NK-92 (cell line): ENCODE results near the gene ALG9.

Experiments
- DNase-seq: peaks from one replicate; lab custom pipeline; 2025; ENCODE audit not compliant: unreplicated experiment; lab: John Stamatoyannopoulos, UW

The ALG9 gene

GRCh38 chr11:111770581-111771134, 100.7 kb downstream of the ALG9 start:
- DNase-seq = no peak

GRCh38 chr11:111766834-111767142, 104.6 kb downstream of the ALG9 start:
- no peak for DNase-seq

GRCh38 chr11:111765984-111766833, 105.2 kb downstream of the ALG9 start, which contains the start of gene PPP2R1B:
TSS of gene PPP2R1B (minus strand) at chr11:111766389. CDS start at chr11:111766361, 28 bp downstream.
- peak; percentile 15 for DNase-seq

DNA sequence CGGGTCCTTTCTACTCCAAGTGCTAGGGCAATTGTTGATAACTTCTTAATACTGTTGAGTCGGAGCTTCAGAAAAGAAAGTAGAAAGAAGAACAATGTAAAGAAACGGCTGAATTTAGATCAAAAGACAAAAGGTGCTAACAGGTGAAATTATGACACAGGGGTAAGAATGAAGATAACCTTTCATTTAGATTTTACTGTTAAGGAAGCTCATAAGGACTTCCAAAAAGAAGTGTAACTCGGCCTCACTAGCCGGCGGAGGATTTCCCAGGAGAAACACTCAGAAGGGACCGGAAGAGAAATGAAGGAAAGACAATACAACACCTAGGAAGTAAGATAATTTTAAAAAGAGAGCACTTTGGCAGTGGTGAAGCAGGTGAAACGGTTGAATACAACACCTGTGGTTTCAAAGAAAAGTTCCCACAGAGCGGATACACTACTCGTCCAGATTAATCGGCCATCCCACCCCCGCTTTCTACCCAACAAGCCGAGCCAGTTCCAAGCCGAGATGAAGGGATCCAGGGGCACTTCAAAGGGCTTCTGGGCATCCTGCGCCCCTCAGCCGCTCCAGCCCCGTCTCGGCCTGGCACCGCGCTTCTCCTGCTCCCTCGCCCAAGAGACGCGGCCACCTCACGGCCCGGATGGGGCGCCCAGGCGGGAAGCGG, 105.9 kb downstream of the ALG9 start:
- no peak for DNase-seq

DNA sequence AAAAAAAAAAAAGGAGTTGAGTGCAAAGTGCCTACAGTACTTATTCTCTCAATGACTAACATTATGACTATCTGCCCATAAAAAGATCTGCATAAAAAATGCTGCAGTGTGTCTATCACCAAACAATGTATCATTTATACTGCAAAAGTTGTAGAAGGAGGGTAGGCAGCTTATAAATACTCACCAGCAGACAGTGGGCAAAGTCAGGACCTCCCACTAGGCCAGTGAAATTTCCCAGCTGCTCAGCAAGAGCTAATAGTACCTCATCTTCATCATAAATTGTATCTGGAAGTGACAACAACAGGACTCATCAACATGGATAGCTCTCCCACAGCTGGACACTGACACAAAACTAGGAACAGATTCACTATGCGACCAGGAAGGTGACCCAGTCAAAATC, 106.8 kb downstream of the ALG9 start:
- no peak for DNase-seq

GRCh38 chr11:111762981-111763643, 108.3 kb downstream of the ALG9 start:
- no peak for DNase-seq

- no peak for DNase-seq
These were observed 108.9 kb downstream of the ALG9 start for GRCh38 chr11:111762526-111762925.

GRCh38 chr11:111761036-111761435, 110.3 kb downstream of the ALG9 start:
- no peak for DNase-seq

- no peak for DNase-seq
These were observed 111.5 kb downstream of the ALG9 start for GRCh38 chr11:111759778-111760407.

DNA sequence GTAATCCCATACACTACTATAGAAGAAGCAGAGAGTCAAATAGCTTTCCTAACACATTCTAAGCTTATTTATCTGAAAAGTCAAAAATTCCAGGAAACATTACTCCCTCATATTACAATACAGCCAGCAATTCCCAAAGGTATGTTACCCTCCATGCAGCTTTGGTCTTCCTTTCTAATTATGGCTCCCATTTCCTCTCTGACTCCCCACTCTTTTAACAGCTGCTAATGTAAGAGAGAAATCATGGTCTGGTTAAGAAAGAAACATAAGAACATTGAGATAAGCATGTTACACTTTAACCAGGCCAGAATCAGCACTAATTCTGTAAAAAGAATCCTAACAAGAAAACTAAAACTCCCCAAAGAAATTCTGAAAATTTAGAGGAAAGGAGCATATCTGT, 112.0 kb downstream of the ALG9 start:
- no peak for DNase-seq

GRCh38 chr11:111756097-111756496, 115.3 kb downstream of the ALG9 start:
- no peak for DNase-seq

DNA sequence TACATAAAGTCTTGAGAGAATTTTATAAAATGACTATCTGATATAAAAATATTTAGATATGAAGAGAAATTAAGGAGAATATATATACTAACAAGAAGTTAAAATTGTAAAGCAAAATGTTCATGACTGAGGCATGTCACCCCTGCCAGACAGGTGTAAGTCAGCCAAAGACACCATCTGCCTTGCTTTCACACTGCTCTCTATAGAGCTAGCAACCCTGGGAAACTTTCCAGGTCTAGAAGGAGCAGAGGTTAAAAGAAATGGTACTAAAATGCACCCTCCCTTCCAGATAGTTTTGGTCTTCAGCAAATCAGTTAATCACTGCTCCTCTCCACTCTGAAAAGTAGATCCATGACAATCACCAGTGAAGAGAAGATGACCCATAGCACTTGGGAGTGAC, 121.7 kb downstream of the ALG9 start:
- DNase-seq = no peak

DNA sequence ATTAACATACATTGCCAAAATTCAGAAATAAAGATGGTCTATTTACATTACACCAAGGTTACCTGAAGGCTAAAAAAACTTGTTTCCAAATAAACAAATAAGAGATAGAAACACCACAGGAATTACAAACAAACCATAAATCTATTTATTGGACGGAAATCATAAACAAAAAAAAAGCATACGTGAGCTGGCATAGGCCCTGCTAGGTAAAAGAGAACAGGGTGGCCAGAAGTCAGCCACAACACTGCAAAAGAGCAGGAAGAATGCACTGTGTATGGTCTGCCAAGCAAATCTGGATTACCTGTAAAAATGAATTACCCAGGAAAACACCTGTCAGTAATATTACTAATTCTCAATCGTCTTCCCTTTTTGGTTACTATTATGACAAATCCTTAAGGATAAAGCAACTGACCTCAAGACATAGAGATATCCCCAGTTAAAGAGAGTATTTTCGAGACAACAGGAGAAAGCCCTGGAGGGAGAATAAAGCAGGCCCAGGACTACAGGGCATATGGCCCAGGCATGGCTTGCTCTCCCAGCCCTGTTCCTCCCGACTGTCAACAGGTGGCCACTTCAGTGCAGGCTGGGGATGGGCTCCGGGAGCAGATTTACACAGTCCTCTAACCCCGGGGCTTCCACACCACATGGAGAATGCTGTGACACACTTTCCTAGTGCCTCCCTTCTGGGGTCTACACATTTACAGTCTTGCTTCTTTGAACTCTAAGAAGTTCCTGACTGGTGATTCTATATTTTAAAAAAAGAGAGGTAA, 123.2 kb downstream of the ALG9 start:
- DNase-seq = no peak

DNA sequence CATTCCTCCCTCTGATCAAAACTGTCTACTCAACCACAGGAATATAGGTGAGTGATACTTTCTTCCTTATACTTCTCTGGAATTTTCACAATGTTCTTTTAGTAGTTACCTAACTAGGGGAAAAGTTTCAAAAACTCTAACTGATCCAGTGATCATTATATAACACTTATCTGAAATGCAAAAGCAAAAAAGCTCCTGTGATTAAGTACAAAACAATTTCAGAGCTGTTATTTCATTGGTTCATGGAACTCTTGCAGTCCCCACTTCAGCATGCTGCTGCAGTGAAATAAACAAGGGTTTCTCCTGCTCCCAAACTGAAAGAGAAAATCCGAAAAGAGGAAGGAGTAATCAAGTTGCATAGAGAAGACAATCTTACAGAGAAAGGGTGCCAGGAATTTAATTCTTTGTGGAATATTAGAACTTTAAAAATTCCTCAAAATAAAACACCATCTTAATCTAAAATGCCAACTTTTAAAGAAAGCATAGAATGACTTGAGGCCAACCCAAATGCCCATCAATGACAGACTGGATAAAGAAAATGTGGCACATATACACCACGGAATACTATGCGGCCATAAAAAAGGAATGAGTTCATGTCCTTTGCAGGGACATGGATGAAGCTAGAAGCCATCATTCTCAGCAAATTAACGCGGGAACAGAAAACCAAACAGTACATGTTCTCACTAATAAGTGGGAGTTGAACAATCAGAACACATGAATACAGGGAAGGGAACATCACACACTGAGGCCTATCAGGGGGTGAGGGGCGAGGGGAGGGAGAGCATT, 125.5 kb downstream of the ALG9 start:
- no peak for DNase-seq

DNA sequence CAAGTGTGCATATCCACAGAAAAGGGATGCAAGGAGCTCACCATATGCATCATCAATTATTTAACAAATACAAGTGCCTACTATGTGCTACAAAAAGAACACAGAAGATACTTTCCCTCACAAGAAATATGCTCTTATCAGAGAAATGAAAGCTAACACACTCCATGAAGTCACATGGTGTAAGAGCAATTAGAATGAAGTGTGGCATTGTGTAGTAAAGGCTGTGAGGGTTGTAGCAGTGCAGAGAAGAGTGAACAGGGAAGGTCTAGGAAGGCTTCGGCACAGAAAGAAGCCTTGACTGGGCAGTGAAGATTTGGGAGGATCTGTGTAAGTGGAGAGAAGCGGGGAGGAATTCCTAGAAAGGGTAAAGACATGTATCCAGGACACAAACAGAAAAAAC, 127.7 kb downstream of the ALG9 start:
- DNase-seq = no peak

DNA sequence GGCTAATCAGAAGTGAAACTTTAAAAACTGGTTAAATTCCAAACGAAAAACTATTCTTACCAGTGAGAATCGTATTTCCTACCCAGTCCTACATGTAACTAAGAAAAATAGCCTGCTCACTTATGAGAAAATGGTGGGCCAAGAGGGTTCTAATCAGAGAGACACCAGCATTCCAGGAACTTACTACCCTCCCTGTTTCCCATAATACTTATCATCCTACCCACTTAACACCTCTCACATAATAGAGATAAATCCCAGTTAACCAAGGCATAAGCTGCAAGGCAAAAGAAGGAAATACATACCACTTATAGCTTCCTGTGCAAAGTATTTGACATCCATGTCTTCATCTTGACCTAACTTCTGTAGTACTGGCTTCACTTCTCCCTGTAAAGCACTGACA, 129.6 kb downstream of the ALG9 start:
- no peak for DNase-seq

DNA sequence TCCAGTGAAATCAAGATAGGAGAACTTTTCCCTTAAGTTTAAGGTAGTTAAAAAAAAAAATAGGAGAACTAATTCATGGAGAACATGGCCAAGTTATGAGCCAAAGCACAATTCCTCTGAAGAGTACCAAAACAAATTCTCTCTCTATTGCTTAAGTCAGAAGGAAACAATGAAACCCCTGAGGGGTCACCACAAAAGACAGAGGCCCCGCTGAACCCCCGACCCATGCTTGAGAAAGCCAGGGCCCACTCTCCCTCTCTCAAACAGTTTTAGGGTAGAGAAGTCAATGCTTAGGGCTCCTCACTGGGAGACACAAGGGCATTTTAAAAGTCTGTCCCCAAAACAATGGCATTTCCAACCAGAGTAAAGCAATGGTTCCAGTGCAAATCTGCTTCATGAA, 132.1 kb downstream of the ALG9 start:
- no peak for DNase-seq

GRCh38 chr11:111737444-111738210, 133.8 kb downstream of the ALG9 start:
- no peak for DNase-seq
